ENCODE data around the gene PFDN4.

GRCh38 chr20:54199721-54200176 is 8.1 kb upstream of the PFDN4 start:
- TF ChIP-seq EZH2 (IDR thresholded peaks at IDR 0.05; ENCODE audit: low read length, missing control alignments): no peak
- TF ChIP-seq CTCF (conservative IDR thresholded peaks at IDR 0.05 in 1 of 2, IDR thresholded peaks at IDR 0.05 in 1 of 2; ENCODE audit: low read depth in 1 of 2, low read length in 2 of 2): peak; percentile 92 to 94

Data from fibroblast of lung (primary cell).